ENCODE results near the gene RAD51B.
A peak's percentile ranks its signal among the peaks of the same experiment; 100 is the strongest.

Gene RAD51B

DNA sequence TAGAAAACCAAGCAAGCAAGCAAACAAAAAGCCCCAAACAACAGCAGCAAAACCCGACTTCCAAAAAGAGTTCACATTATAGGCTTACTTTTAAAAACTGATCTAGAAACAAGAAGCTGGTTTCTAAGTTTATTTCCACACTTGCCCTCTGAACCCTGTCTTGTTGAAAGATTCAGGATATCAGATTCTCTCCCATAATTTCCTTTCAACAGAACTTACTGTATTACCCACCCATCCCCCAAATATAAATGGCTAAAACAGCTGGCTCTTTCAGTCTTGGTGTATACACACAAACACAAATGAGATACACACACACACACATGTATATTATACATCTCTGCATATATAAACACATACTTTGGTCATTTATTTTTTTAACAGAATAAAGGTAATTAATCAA is 512.4 kb downstream of the RAD51B start:
- no peak for DNase-seq (ENCODE audit: low read depth)

DNA sequence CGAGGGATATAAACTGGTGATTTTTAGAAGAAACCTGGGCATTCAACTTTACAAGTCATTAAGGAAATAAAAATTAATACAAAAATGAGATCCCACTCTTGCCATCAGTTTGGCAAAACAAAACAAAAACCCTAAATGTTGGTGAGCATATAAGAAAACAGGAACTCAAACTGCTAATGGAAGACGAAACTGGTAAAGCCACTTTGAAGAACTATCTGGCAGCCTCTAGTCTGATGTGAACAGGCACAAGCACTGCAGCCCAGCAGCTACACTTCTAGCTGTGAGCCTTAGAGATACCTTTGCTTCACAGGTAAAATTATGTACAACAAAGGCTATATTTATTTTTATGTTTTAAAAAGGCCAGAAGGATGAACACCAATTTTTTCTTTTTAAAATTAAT is 513.7 kb downstream of the RAD51B start:
- no peak for DNase-seq (ENCODE audit: low read depth)

DNA sequence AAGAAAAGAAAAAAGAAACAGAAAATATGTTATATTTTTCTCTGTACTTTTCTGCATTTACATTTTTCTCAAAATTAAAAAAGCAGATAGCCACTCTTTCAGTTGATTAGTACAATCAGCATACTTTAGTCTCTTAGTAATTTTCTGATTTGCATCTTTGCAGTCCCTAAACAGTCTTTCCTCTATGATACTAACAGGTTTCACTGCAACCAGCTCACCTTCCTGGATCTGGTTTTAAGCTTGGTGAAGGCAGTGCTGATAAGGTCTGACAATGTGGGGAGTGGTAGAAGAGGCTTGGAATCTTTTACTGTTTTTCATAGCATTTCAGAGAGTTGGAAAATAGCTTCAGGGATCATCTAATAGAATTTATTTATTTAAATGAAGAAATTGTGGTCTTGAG is 515.7 kb downstream of the RAD51B start:
- no peak for DNase-seq (ENCODE audit: low read depth)

DNA sequence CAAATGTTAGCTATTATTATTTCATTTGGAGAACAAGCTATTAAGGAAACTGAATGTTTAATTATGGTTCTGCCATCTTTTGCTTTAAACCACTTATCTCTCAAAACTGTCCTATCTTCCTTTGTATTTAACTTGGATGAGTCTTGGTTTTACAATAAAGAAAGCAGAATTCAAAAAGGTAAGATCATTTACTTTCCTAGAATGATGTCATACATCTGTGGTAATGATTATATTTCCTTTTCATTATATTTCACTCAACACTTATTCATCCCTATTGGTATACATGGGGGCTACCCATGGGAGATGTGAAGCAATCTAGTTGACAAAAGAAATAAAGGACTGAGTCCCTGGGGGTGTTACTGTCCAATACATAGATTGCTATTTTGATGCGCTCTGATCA is 516.6 kb downstream of the RAD51B start:
- no peak for DNase-seq (ENCODE audit: low read depth)

DNA sequence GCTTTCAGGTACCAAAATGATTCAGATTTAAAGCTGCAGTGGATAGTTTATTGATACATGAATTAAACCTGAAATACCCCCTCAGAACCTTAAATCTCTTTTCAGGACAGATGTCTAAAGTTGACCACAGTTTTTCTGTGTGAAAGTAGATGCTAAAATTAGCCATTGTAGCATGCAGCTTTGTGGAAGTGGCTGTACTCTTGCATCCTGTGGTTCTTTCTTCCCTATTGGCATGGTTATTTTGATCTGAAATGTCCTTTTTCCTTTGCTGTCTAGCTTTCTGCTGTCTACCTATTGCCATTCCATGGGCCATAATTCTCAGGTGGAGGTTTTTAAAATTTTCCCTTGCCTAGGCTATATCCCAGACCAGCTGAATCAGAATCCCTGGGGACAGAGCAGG is 517.7 kb downstream of the RAD51B start:
- no peak for DNase-seq (ENCODE audit: low read depth)

DNA sequence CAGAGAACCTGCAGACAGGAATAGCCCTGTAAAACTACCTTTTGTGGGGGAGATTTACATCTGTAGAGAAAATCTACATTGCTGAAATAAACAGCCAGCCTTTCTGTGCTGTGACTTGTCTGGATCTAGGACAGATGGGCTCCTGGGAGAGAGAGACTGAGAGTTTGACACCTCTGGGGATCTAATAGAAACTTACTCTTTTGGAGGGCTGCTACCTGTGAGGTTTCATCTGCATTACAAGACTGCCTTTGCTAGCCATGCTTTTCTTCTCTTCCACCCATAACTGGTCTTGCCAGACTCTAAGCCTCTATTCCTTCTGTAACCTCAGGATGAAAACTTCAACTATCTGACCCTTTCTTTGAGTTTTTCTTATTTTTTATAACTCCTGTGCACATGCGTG is 520.7 kb downstream of the RAD51B start:
- no peak for DNase-seq (ENCODE audit: low read depth)

DNA sequence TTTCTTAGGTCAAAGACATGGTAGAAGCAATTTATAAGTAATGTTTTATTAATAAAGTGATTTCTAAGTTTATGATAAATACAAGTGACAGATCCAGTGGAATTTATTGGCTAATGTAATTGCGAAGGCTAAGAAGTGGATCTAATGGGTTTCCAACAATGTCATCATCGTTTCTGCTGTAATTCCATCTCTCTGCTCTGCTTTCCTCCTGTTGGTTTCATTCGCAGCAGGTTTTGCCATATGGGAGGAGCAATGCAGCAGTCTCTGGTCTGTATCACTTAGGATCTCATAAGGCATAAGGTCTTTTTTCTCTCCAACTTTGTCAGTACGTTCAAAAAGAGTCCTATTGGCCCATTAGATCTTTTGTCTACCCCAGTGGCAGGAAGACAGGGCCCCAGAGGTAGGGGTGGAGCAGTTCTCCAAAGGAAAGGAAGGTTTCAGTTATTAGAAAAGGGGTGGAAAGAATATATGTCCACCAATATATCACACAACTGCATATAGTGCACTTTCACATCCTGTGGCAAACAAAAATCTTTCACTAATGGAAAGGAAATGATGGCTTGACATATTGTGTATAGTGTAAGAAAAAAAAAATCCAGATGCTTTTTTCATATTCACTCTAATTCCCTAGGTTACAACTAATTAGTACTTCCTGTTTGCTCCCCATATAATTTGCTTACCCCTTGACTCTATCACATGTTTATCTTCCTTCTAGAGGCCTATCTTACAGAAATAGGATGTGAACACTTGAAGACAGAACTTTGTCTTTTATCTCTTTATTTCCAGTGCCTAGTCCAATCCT is 522.0 kb downstream of the RAD51B start:
- no peak for DNase-seq (ENCODE audit: low read depth)

DNA sequence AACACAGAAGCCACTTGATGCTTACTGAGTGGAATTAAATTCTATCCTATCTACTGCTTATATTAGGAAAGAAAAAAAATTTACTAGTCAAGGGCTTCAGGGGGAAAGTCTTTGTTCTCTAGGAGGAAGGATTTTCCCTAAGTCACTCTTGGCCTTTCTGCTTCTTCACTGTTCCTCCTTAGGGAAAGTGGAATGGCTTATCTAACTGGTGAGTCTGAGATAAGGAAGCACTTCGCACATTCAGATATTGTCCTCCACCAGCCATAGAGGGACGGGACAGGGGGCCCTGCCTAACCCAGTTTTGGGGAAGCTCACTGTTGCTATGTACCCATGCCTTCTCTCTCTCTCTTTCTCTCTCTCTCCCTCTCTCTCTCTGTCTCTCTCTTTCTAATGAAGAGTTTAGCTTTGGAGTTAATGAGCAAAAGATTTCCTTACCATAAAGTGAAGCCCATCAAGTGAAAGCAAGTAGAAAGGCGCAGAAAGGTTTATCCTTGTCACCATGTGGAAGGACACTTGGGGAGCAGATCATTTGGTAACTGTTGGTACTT is 522.7 kb downstream of the RAD51B start:
- no peak for DNase-seq (ENCODE audit: low read depth)

DNA sequence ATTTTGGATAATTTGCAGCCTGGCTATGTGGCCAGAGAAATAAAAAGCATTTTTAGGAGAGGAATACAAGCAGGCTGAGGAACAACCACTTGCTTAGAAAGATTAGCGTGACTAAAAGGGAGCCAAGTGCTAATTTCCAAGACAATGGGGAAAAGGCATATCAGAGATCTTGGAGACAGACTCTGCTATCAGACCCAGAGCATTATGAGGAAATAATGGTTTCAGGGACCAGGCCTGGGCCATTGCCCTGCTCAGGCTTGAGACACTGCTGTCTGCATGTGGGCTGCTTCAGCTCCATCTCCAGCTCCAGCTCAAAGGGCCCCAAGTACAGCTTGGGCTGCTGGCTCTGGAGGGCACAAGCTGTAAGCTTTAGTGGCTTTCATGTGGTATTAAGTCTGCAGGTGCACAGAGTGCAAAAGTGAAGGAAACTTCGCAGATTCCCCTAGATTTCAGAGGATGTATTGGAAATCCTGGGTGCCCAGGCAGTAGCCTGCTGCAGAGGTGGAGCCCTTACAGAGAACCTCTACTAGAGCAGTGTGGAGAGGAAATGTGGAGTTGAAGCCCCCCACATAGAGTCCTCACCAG is 524.0 kb downstream of the RAD51B start:
- DNase-seq (ENCODE audit: low read depth), result no peak

DNA sequence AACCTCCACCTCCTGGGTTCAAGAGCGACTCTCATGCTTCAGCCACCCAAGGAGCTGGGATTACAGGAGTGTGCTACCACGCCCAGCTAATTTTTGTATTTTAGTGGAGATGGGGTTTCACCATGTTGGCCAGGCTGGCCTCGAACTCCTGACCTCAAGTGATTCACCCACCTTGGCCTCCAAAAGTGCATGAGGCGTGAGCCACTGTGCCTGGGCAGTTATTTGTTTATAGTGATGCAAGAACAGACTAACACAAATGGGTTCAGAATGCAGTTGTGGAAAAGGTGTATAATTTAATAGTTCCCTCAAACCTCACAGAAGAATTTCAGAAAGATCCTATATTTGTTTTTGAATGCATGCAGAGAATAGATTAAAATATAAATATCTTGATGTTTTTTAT is 526.2 kb downstream of the RAD51B start:
- DNase-seq (ENCODE audit: low read depth), result no peak

DNA sequence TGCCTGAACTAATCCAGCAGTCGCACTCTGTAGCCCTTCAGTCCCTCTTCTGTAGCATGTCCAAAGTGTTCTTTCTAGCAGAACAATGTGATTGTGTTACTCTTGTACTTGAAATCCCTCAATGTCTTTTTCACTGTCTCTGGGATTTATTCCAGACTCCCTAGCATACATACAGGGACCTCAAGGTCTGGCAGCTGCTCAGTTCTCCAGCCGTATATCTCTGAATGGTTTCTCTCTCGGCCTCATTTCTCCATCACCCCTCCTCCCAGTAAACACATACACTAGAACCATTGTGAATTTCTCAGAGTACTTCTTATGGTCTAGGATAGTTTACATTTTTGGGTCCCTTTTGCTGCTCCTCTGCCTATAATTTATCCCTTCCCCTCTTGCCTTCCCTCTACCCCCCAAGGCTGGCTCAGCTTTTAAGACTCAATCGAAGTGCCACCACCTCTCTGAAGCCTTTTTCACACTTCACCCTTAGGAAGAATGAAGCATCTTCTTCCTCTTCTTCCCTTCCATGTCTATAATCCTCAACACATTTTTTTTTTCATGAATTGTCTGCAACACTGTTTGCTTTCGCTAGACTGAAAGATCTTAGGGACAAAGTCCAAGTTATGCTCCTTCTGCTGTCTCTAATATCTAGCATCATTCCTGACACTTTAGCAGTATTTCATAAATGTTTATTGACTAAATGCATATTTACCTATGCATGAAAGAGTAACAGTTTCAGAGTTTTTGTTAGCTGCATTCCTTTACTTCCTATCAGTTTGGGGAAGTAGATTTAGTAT is 527.2 kb downstream of the RAD51B start:
- DNase-seq (ENCODE audit: low read depth), result no peak

DNA sequence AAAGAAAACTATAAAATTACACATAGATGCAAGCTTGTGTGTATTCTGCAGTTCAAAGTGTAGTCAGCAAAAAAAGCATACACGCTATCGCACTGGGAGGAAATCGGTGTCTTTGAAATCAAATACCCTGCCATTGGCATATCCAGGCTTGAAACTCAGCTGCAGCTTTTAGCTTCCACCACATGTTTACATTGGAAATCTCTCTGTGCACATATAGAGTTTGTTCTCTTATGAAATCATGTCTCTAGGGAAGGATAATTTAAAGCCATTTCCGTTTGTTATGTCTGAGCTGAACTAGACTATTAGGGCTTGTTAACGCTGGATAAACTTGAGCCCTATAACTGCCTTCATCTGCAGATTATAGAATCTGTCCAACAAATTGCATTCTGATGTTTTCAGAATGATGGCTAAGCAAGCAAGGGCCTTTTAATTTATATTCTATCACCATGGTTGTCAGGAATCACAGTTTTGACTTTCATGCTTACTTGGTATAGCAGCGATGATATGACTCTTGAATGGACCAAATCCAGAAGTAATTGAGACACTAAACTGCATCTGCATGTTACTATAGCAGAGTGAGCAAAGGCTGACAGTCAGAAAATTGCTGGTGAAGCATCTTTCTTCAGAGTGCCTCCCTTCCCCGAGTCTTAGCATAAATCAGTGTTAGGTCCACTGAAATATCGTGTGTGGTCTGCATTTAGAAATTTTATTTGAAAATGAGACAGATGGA is 530.5 kb downstream of the RAD51B start:
- no peak for DNase-seq (ENCODE audit: low read depth)

DNA sequence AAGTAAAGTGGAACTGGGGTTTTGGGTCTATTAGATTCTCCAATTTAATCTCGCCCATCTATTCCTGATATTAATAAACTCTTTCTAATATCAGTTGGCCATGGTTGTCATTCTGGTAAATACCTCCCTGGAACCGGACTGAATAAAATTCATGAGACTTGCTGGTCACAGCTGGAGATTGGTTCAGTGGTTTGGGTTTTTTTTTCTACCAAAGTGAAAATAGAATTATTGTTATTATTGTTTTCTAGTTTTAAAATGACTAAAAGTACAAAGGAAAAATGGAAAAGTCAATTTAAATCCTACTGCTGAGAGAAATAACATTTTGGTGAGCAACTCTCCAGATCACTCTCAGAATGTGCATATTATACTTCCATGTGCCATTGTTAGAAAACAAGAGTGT is 535.8 kb downstream of the RAD51B start:
- DNase-seq (ENCODE audit: low read depth), result no peak

DNA sequence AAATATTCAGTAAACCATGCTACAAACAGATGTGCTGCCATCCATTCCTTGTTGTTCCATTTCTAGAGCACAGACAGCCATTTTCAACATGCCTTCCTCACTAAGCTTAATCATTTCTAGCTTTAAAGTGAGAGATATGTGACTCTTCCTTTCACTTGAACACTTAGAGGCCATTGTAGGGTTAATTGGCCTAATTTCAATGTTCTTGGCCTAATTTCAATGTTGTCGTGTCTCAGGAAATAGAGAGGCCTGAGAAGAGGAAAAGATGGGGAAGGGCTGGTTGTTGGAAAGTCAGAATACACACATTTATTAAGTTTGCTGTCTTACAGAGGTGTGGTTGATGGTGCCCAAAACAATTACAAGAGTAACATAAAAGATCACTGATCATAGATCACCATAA is 538.2 kb downstream of the RAD51B start:
- DNase-seq (ENCODE audit: low read depth), result no peak

DNA sequence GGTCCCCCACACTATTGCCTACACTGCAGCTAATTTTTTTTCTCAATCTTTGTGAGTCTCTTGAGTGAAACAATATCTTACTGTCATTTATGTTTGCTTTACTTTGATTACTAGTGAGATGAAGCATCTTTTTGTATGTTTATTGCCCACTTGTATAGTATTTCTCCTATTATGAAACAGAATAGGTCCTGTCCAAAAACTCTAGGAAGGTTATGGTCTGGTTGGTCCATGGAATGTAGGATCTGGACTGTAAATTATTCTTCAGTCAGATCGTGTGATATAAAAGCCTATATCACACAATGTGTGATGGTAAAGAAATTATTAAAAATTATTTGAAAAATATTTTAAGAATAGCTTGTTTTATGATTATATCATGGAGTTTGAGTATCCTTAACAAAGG is 538.9 kb downstream of the RAD51B start:
- DNase-seq (ENCODE audit: low read depth), result no peak

DNA sequence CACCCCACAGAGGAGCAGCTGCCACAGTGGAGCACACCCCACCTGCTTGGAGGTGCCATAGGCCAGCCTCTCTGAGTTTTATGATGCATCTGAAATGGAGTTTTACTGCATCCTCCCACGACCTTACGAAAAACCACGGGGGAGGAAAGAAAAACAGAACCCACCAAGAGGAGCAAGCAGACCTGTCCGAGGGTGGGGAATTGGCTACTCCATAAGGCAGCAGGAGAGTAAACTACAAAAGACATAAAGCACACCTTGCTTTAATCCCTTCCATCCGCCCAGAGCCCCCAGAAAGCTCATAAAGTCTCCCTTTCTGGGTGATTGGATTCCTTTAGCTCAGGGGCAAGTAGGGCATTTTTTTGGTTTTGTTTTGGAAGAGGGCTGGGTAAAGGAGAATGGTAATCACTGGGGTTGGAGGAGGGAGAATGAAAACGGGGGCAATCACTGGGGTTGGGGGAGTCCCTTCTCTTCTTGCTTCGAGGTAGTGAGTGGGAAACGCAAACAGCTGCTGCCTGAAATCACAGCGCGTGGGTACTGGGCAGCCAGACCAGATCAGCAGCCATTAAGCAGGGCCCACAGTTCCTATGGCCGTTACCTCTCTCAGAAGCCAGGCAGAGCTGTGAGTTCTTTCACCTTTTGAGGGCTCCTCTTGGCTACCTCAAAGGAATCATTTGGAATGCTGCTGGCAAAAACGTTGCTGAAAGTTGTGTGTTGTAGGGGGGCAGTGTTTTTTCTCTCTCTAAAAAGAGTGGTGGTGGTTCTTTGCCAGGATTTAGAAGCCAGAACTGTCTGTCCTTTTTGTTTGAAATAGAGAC is 539.6 kb downstream of the RAD51B start:
- DNase-seq (ENCODE audit: low read depth), result no peak

DNA sequence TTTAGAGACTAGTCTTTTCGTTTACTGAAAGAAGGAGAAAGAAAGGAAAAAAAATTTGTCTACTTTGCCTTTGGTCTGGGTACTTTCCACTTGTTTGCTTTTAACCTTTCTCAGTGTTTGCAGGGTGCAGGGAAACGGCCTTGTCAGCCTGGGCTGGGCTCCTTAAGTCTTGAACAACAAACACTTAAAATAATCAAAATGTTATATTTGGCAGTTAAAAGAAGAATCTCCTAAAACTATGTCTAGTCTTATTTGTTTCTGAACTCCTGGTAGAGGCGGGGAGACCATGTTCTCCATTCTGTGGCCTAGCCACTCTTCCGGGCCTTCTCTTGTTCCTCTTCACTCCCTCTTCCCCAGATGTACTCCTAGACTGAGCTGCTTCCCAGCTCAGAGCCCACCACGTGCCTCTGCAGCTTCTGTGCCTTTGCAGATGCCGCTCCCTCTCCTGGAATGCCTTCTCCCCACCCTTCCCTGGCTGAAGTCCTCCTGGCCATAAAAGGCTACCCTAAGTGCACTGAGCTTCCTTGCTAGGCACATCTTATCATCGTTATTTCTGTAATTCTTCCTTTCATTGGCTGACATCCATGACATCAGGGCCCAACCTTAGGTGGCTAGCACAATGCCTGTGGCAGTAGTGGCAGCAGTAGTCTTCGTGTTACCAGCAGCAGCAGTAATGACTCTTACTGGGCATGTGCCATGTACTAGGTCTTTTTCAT is 540.4 kb downstream of the RAD51B start:
- DNase-seq (ENCODE audit: low read depth), result no peak

DNA sequence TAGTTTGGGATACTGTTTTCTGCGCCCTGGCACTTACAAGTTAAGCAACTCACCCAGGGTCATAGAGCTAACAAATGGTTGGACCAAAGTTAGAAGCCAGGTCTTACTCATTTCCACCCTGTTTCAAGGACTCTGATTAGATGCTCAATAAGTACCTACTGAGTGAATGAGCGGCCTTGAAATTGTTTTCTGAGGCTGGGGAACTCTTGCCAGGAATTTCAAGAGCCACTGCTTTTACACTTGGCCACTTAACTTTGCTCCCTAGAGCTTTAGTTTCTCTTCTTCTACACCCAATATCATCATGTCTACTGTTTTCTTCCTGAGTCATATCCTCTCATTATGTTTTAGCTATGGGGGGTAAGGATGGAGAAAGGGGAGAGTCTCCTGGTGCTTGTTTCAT is 541.7 kb downstream of the RAD51B start:
- DNase-seq (ENCODE audit: low read depth), result peak; percentile 52

DNA sequence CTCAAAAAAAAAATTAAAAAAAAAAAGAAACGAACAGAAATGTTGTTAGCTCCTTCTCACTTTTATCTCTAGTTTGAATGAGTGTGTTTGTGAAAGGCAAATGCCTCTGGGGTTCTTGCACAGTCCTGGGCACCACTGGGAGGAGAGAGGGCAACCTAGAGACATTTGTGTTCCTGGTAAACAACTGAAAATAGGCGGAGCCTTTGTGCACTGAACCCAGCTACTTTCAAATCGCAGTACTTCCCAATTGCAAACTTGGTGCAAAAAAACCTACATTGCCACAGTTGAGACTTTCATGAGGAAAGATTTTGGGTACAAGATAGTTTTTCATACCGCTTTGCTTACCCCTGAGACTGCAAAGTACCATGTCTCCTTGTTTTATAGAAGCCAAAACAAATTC is 543.3 kb downstream of the RAD51B start:
- DNase-seq (ENCODE audit: low read depth), result no peak

DNA sequence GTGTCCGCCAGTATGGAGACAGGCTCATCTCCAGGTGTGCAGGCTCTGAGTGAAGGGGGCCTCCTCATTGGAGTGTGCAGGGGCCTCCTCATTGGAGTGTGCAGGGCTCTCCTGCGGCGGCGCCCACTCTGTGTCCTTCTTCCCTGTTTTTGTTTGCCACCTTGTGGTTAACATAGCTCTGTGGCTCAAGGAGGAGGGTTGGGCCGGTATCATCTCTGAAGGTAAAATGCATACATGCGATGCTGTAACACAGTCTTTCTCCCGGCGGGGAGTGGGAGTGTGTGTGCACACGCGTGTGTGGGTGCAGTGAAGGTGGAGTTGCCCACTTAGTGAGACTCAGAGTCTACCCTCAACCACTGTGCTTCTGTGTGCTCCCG is 543.9 kb downstream of the RAD51B start:
- no peak for DNase-seq (ENCODE audit: low read depth)

Data from HS-5 (cell line).